Neural progenitor cell (in vitro differentiated cells): ENCODE results near the gene FAM151A. TPM values are rescaled to one million over a fixed set of nuclear protein-coding genes. Genes with fewer than 3 reads are reported as not detected.

ENCODE experiments used
- DNase-seq: peaks from one replicate; pipeline ENCODE4 v3.0.0-alpha.2; 2016; ENCODE audit warnings: low spot score
- H2AFZ ChIP-seq: fragments of 200-600 bp; sonication (generic); replicated peaks from 2 replicates; pipeline ENCODE4 v1.6.1; 2016; ENCODE audit warnings: antibody characterized with exemption
- H3F3A ChIP-seq: fragments of 200-600 bp; sonication (generic); 2 replicates; pipeline ENCODE4 v1.6.1; 2016; ENCODE audit warnings: antibody characterized with exemption, low read depth
- H3K27ac ChIP-seq: fragments of 200-600 bp; sonication (generic); 2 replicates; pipeline ENCODE4 v1.5.1; 2016; ENCODE audit warnings: mild to moderate bottlenecking
- H3K27me3 ChIP-seq: fragments of 200-600 bp; sonication (generic); 2 replicates; pipeline ENCODE4 v1.6.1; 2016; ENCODE audit warnings: mild to moderate bottlenecking, moderate library complexity
- H3K36me3 ChIP-seq: fragments of 200-600 bp; sonication (generic); 2 replicates; pipeline ENCODE4 v1.5.1; 2016
- H3K4me1 ChIP-seq: fragments of 200-600 bp; sonication (generic); 2 replicates; pipeline ENCODE4 v1.6.1; 2016; ENCODE audit warnings: mixed run types
- H3K4me2 ChIP-seq: fragments of 200-600 bp; sonication (generic); 2 replicates; pipeline ENCODE4 v1.6.1; 2016
- H3K4me3 ChIP-seq: fragments of 200-600 bp; sonication (generic); 2 replicates; pipeline ENCODE4 v1.5.1; 2016
- H3K79me2 ChIP-seq: fragments of 200-600 bp; sonication (generic); 2 replicates; pipeline ENCODE4 v1.6.1; 2016; ENCODE audit warnings: low read depth
- H3K9ac ChIP-seq: fragments of 200-600 bp; sonication (generic); 2 replicates; pipeline ENCODE4 v1.6.1; 2016
- H3K9me3 ChIP-seq: fragments of 200-600 bp; sonication (generic); 2 replicates; pipeline ENCODE4 v1.5.1; 2016; ENCODE audit warnings: low read depth
- H4K20me1 ChIP-seq: fragments of 200-600 bp; sonication (generic); 2 replicates; pipeline ENCODE4 v1.6.1; 2016; ENCODE audit warnings: low read depth
- H3K27ac Mint-ChIP-seq: 3 replicates; pipeline ENCODE4 v1.8.0; 2021; ENCODE audit warnings: mixed read lengths
- H3K27me3 Mint-ChIP-seq: 2 replicates; pipeline ENCODE4 v1.8.0; 2022; ENCODE audit warnings: low read depth, mild to moderate bottlenecking, inconsistent platforms, moderate library complexity, mixed read lengths; ENCODE audit not compliant: insufficient read depth
- H3K36me3 Mint-ChIP-seq: 3 replicates; pipeline ENCODE4 v1.8.0; 2021; ENCODE audit warnings: mixed read lengths
- H3K4me1 Mint-ChIP-seq: 3 replicates; pipeline ENCODE4 v1.8.0; 2021; ENCODE audit warnings: mixed read lengths
- H3K4me3 Mint-ChIP-seq: 3 replicates; pipeline ENCODE4 v1.8.0; 2021; ENCODE audit warnings: mild to moderate bottlenecking, moderate library complexity, mixed read lengths
- H3K9me3 Mint-ChIP-seq: 3 replicates; pipeline ENCODE4 v1.8.0; 2020; ENCODE audit warnings: mixed read lengths
- CTCF ChIP-seq: fragments of 200-600 bp; sonication (generic); IDR thresholded peaks from 2 replicates; pipeline ENCODE4 v1.5.1; 2017; ENCODE audit warnings: antibody characterized with exemption, mild to moderate bottlenecking
- EZH2 ChIP-seq: fragments of 200-600 bp; sonication (generic); IDR thresholded peaks from 2 replicates; pipeline ENCODE4 v1.6.1; 2017; ENCODE audit warnings: antibody characterized with exemption, mild to moderate bottlenecking, moderate library complexity
- EZH2phosphoT487 ChIP-seq: fragments of 200-600 bp; sonication (generic); IDR thresholded peaks from 2 replicates; pipeline ENCODE4 v1.6.1; 2017; ENCODE audit warnings: antibody characterized with exemption
- total RNA-seq: library from RNA; depleted of rRNA; stranded (reverse); fragments of >200 nt; gene quantifications from 2 replicates; pipeline ENCODE4 v1.2.3, GENCODE V29; 2015; ENCODE audit warnings: low replicate concordance

FAM151A gene
- total RNA-seq, 1 donor from 2014 or later, result not detected

- Mint-ChIP-seq H3K9me3 (no peaks in the 10 kb centered on the region), H3K4me3 (peak overlapping the region; percentile 19), H3K4me1 (peaks cover 54% of the 10 kb centered on the region), H3K27ac (peak overlapping the region; percentile 91), H3K27me3 (peaks cover 2% of the 10 kb centered on the region), H3K36me3 (no peaks in the 10 kb centered on the region)
- H3K79me2 ChIP-seq, result no peaks in the 10 kb centered on the region
- H3K27ac ChIP-seq, result no peak overlapping the region
- no peak overlapping the region for H3K4me3 ChIP-seq
- peaks cover 24% of the 10 kb centered on the region for H3K4me1 ChIP-seq
- H3K27me3 ChIP-seq, result no peaks in the 10 kb centered on the region
- H2AFZ ChIP-seq, result no peak overlapping the region
- no peaks in the 10 kb centered on the region for H4K20me1 ChIP-seq
- TF ChIP-seq EZH2 (no peak), CTCF (no peak), EZH2phosphoT487 (no peak)
- H3K9me3 ChIP-seq, result no peaks in the 10 kb centered on the region
- H3K36me3 ChIP-seq, result no peaks in the 10 kb centered on the region
- H3K4me2 ChIP-seq, result no peak overlapping the region
- H3K9ac ChIP-seq, result no peak overlapping the region
- H3F3A ChIP-seq, result peaks cover 14% of the 10 kb centered on the region
- no peak for DNase-seq
These were observed 50.8 kb downstream of the FAM151A start for GRCh38 chr1:54572542-54572850.

GRCh38 chr1:54571803-54572541 is 51.4 kb downstream of the FAM151A start:
- H3K4me3 Mint-ChIP-seq, result peak overlapping the region; percentile 38
- Histone ChIP-seq H3K4me1 (peaks cover 24% of the 10 kb centered on the region), H3K27me3 (no peaks in the 10 kb centered on the region), H3F3A (peaks cover 14% of the 10 kb centered on the region), H3K4me2 (peak overlapping the region; percentile 53), H3K79me2 (no peaks in the 10 kb centered on the region), H3K36me3 (no peaks in the 10 kb centered on the region), H3K9me3 (no peaks in the 10 kb centered on the region), H3K4me3 (no peak overlapping the region), H3K9ac (no peak overlapping the region), H2AFZ (peak overlapping the region; percentile 85), H4K20me1 (no peaks in the 10 kb centered on the region), H3K27ac (peak overlapping the region; percentile 61)
- H3K4me1 Mint-ChIP-seq, result peaks cover 54% of the 10 kb centered on the region
- H3K9me3 Mint-ChIP-seq, result no peaks in the 10 kb centered on the region
- peak overlapping the region; percentile 91 for H3K27ac Mint-ChIP-seq
- peaks cover 2% of the 10 kb centered on the region for H3K27me3 Mint-ChIP-seq
- DNase-seq, result peak; percentile 55
- TF ChIP-seq EZH2, result no peak
- TF ChIP-seq EZH2phosphoT487, result no peak
- TF ChIP-seq CTCF, result no peak
- no peaks in the 10 kb centered on the region for H3K36me3 Mint-ChIP-seq

- Histone ChIP-seq H3K27me3 (no peaks in the 10 kb centered on the region), H2AFZ (peak overlapping the region; percentile 85), H3K27ac (no peak overlapping the region), H3K9ac (no peak overlapping the region), H3K9me3 (no peaks in the 10 kb centered on the region), H3K4me2 (peak overlapping the region; percentile 53), H3K4me3 (no peak overlapping the region), H3K36me3 (no peaks in the 10 kb centered on the region), H3F3A (peaks cover 14% of the 10 kb centered on the region), H4K20me1 (no peaks in the 10 kb centered on the region), H3K4me1 (peaks cover 24% of the 10 kb centered on the region), H3K79me2 (no peaks in the 10 kb centered on the region)
- Mint-ChIP-seq H3K27me3 (peaks cover 7% of the 10 kb centered on the region), H3K4me1 (peaks cover 54% of the 10 kb centered on the region), H3K4me3 (peak overlapping the region; percentile 38), H3K36me3 (no peaks in the 10 kb centered on the region), H3K27ac (peak overlapping the region; percentile 91), H3K9me3 (no peaks in the 10 kb centered on the region)
- TF ChIP-seq CTCF (no peak), EZH2 (no peak), EZH2phosphoT487 (no peak)
- no peak for DNase-seq
These were observed 52.0 kb downstream of the FAM151A start for GRCh38 chr1:54571326-54571725.
